NCI-H748 (cell line): ENCODE measurements around the gene PTER.

Experiments used
- DNase-seq: peaks from one replicate; lab custom pipeline; 2025; ENCODE audit not compliant: unreplicated experiment; lab: John Stamatoyannopoulos, UW

The PTER gene, protein sequence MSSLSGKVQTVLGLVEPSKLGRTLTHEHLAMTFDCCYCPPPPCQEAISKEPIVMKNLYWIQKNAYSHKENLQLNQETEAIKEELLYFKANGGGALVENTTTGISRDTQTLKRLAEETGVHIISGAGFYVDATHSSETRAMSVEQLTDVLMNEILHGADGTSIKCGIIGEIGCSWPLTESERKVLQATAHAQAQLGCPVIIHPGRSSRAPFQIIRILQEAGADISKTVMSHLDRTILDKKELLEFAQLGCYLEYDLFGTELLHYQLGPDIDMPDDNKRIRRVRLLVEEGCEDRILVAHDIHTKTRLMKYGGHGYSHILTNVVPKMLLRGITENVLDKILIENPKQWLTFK

DNA sequence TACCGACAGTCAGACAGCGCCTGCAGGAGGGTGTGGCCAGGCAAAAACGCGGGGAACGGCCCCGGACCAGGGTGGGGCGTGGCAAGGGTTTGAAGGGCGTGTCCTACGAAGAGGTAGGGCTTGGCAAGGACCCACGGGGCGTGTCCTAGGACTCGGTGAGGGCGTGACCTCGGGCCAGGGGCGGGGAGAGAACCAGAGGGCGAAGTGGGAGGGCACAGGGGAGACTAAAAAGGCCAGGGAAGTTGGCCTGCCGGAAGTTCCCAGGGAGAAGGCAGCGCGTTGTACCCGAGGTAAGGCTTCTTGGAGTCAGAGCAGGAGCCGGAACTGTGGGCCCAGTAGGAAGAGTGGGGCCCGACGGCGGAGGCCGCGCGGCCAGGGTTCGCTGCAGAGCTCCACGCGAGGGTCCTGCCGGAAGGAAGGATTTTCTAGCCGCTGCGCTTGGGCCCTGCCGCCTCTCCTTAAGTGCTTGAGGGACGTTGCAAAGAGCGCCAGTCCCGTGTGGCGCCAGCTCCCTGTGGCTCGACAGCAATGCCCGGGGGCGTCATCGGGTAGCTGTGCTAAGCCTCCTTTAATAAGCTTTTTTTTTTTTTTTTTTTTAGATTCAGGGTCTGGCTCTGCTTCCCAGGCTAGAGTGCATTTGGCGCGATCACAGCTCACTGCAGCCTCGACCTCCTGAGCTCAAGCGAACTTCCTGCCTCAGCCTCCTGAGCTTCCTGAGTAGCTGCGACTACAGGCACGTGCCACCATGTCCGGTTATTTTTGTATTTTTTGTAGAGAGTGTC is at the start of gene PTER:
Gene PTER (plus strand): TSS at position 253 of the 782 bp plus-strand sequence. CDS start 47,375 bp downstream, outside the sequence.
- peak; percentile 92 for DNase-seq

DNA sequence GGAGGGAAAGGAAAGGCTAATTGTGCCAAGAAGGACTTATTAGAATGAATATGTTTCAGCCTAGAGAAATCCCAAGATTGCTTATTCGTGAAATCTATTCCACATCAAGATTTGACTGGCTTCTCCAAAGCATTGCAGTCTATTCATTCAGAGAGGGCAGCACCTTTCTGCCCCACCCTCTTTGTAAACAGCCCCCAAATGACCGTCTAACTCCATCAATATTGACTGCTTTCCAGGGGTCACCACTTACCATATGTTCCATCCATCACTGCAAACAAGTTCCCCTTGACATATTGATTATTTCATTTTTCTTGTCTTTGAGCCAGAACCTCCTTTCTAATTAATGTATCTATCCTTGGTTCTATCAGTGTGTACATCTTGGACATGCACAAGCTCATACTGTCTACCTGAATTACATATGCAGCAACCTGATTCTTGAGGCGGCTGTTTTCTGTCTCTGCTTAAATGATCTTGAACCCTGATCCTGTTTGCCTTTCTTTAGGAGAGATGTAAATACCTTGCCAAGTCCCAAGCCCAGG is 44.2 kb upstream of the PTER start:
- DNase-seq, result peak; percentile 77

DNA sequence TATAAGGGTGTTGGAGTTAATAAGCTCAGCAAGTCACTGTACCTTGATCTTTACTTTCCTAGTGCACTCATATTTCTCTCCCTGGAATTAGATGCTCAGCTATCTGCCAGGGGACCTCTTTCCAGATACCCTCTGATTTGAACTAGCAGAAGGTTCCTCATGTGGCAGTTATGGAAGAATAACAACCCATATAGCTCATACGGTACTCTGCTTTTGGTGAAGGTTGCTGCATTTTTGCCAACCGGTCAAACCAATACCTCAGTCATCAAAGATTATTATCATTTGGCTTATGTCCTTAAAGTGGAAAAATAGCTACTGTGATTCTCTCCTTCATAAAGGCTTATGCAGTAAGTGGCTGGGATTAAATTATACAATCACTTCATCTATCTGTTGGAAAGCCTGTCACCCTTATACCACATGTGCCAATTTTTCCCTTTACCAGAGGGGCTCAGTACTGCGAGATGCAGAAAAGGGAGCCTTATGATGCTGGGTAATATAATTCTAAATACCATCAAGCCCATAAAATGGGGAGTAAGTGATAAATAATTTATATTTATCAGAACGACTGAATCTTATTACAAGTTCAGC is 43.4 kb upstream of the PTER start:
- no peak for DNase-seq

DNA sequence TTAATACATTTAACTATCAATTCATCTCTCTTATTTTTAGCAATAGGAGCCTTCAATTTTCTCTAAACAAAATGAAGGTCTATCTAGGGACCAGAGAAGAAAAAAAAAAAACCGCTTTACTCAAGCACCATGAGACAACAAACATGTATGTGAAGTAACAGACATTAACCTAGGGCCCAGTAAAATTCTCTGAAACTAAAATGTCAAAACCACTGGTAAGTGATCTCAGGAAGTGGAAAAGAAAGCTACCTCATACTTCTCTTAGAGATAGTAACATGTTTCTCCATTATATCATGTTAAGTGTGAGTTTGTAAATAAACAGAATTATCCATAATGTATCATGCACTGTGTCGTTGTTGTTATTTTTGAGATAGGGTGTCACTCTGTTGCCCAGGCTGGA is 35.4 kb upstream of the PTER start:
- no peak for DNase-seq

DNA sequence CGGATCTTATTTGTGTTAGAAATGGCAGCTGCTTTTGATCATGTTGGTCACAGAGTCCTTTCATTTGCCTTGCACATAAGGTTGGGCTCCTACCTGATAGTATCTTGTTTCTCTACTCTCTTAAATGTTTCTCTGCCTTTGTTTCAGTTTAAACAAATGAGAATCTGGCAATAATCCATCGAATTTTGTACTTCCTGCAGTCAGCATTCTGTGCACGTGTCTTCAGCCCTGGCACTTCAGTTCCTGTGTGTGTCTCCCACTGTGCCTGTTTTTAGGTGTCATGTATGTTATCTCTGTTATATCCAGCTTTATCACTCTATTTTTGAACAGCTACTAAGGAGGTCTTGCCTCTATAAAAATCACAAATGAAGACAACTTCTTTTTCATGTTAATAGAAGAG is 28.4 kb upstream of the PTER start:
- peak; percentile 36 for DNase-seq

DNA sequence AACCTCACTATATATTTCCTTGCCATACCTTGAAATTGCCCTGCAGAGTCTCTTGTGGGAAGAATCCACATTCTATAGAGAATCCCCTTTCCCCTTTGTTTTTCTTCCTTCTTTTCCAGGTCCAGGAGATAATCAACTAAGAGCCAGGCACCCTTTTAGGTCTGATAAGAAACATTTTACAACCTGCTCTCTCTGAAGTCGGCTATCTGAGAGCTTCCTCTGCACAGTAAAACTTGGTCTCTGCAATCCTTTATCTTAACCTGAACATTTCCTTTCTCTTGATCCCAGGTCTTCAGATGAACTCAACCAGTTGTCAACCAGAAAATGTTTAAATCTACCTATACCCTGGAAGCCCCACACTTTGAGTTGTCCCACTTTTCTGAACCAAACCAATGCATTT is 19.5 kb upstream of the PTER start:
- DNase-seq, result no peak

DNA sequence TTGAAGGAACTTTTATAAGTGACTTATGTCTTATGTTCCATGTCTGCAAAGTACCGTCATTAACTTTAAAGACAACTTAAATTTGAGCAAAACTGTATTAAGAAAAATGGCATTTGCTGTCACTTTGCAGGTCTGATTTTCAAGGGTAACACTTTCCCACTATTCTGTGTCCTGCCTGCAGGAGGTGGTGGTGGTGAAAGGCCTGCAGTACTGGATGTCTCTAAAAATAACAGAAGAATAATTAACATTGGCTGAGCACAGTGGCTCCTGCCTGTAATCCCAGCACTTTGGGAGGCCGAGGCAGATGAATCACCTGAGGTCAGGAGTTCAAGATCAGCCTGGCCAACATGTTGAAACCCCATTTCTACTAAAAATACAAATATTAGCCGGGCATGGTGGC is 13.2 kb upstream of the PTER start:
- DNase-seq, result no peak

DNA sequence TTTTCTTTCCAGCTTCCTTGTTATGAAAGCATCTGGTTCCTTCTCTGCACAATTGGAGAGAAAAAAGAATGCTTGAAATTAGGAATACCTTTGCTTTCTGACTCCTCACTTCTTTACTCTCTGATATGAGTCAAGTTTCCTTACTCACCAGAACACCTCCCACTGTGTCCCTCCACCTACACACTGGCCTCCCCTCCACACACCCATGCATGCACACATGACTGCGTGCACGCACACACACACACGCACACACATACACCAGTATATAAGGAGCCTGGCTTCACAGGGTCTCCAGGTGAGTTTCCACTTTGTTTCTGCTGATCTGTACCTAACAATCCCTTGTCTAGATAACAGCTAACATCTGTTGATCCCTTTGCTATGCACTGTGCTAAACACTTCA is 11.4 kb upstream of the PTER start:
- DNase-seq, result no peak

DNA sequence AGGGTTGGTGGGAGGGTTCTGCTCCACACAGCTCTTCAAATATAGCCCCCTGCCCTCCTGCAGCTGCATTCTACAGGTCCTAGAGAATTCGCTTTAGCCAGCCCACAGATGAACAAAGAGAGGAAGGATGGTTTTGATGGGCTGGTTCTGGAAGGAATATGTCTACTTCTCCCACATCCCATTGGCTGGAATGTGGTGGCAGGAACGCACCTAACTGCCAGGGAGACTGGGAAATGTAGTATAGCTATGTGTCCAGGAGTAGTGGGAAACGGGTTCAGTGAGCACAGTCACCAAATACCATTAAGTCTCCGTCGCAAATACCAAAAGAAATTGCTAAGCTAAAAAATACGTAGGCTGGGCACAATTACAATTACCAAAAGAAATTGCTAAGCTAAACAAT is 7.3 kb upstream of the PTER start:
- no peak for DNase-seq

DNA sequence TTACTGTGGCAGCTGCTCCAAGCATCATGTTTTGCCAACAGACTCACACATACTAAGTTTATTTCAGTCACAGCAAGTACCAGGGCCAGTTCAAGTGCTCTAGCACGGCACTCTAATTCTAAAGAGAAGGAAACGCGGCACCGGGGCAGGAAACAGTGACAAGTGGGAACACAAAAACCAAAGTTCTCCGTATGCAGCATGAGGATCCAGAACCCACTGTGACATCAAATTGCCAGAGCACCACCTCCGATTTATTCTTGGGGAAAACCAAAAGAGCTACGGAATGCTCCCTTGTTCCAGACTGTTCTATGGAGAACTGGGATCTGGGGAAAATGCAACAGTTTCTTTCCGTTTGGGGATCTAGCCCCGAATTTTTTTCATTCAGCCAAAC is 448 bp upstream of the PTER start:
- DNase-seq, result peak; percentile 52

DNA sequence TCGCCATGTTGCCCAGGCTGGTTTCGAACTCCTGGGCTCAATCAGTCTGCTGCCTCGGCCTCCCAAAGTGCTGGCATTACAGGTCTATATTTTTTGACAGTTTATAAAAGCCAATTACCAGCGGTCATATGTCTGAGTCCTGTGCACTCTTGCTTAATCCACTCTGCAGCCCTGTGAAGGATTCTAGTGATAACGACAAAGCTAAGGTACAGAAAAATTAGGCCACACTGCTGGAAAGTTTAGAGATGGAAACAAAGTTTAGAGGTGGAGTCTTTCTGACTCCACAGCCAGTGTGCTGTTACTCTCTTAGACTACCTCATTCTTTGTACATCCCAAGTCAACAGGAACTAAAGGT is 707 bp downstream of the PTER start:
- DNase-seq, result no peak

DNA sequence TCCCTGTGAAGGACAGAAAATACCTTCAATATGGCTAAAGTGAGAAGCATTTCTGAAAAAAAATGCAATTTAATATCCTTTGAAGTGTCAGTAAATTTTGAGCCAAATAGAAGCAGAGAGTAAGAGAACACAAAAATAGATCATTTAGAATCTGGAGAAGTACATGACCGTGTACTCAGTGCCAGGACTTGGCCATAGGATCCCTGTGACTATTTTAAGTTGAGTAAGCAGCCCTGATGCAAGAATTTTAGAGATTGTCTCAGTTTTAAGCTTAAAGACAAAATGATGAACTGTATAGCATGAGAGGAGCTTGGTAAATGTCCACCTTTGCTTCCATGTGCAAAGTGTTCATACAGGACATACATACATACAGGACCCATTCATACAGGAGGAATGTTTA is 2.5 kb downstream of the PTER start:
- DNase-seq, result no peak

DNA sequence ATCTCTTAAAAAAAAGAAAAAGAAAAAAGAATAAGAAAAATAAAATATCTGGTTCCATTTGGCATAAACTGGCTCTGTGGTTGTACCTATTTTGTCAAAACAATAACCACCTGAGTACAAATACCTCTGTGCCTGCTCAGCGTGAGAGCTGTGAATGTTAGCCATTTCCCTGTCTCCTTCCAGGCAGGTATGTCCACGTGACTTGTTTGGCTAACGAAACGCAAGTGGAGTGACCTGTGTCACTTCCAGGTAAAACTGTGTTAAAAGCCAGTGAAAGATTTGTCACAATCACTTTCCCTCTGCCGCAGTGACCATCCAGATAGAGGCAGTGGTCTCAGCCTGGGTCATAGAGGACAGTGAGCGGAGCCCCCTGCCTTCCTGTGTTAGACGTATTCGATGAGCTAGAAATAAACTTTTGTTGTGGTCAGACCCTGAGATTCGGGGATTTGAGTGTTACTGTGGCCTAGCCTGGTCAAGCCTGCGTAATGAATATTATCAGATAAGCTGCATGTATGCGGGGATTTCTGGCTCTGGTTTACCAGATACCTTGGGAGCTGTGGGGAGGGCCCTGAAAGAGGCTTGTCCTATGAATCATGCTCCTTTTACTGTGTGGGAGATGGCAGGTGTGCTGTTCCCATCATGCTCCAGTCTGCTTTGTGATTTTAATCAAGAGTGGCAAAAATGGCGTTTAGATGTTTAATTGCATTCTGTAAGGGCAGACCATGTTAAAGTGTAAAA is 3.8 kb downstream of the PTER start:
- peak; percentile 37 for DNase-seq

DNA sequence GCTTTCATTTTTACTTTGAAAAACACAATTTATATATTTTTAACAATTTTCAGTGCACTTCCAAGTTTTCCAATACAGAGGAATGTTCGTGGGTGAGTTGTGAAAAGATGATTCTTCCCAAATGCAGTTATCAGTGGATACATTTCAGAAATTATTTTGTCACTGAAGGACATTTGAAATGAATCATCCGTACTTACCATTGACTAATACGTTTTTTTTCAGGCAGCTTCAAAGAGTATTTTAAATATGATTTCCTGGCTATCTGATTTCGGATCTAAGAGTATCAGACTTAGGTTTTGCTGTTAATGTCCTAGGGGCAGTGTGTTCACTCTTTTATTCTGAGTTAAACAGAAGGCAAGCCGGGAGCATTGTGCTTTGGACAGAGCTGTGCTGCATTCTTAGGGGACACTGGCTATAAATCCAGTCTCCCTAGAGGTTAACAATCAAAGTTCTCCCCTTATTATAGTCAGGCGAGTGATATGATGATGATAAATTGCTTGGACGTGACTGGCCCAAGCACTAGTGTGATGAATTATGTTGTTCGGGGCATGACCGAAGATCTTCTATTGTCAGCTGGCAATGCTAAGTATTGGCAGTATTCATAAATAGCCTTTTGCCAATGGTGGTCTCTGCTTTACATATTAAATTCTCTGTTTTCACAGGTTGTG is 4.5 kb downstream of the PTER start:
- peak; percentile 39 for DNase-seq

DNA sequence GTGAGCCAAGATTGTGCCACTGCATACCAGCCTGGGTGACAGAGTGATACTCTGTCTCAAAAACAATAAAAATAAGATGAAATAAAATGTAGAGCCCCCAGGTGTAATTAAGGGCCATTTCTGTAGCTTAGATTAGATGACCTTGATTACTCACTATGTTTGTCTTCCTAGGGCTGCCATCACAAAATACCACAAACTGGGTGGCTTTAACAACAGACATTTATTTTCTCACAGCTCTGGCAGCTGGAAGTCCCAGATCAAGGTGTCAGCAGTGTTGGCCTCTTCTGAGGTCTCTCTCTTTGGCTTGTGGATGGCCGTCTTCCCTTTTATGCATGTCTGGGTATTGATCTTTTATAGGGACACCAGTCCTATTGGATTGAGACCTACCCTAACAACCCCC is 6.1 kb downstream of the PTER start:
- DNase-seq, result no peak

DNA sequence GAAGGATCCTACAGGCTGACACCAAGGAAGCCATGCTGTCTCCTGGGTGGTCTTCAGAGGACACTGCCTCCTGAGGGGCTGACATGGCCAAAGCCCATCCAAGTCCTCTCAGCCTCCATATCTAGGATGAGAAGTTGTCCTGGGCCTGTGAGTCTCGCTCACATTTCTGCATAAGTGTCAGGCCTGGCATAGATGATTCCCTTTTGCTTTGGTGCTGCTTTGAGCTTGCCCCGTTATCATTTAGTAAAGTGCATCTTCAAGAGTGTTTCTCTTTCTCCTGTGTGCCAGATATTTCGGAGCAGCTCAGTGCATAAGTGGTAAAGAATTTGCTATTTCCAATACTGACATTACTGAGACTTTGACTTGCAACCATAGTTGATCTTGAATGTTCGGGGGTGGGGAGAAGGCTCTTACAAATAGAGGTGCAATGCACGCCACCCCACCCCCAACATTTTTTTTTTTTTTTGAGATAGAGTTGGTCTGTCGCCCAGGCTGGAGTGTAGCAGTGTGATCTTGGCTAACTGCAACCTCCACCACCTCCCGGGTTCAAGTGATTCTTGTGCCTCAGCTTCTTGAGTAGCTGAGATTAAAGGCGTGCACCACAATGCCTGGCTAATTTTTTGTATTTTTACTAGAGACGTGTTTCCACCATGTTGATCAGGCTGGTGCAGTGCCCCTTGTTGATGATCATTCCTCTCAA is 9.1 kb downstream of the PTER start:
- DNase-seq, result no peak

DNA sequence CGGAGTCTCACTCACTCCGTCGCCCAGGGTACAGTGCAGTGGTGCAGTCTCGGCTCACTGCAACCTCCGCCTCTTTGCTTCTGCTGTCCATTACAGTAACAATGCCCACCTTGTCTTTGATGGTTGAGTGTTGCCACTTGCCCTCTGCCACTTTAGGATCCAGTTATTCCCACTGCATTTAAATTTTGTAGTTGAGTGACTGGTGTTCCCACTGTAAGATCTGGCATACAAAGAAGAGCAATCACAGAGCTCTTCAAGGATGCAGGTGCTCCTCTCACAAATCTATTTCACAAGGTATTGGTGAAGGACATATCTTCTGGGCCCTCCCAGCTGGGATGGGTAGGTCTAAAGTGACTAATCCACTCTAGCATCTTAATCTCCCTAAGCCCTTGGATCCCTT is 12.6 kb downstream of the PTER start:
- no peak for DNase-seq

DNA sequence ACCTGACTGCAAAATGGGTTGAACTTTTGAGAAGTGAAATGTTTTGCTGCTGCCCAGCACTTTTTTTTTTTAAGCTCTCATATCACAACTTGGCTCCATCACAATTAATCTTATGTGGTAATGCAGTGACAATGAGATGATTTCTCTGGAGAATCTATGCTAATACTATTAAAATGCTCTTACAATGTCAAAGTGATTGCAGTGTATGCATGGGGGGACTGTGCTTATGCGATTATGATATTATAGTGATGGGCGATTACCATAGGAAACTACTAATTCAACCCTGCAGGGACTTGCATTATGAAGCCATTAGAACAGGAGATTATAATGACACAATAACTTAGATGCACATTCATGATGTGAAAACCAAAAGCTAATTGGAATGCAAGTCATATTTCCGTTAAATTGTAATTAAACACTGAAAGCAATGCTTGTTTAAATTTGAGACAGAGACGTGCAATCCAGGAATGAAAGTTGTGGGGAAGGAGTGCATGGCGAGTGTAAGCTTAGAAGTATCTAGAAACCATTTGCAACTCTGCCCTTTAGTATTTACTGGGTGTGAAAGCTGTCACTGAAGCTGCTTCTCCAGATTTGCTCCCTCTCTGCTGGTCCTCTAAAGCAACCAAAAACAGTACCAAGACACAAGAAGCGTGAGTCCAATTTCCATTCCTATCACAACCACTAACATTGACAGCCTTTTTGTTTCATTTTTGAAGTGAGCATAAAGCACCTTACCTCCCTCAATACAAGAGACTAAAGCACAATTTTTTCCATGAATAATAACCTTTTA is 21.6 kb downstream of the PTER start:
- no peak for DNase-seq

DNA sequence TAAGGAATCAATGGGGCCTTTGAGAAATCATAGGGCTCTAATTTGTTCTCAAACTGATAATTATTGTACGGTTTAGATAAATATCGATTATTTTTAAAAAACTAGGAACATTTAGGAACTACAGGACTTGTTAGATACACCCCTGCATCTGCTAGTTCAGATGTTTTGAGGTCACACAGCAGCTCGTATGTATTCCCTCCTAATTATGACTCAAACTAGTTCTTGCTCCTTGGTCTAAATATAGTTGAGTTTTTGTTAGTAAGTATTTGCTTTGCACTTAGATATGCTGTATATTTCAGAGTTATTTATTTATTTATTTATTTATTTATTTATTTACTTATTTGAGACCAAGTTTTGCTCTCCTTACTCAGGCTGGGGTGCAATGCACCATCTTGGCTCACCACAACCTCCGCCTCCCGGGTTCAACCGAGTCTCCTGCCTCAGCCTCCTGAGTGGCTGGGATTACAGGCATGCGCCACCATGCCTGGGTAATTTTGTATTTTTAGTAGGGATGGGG is 22.7 kb downstream of the PTER start:
- DNase-seq, result no peak
